OCI-LY1 (cell line): ENCODE data around the gene RASSF8.

Source experiments
- H2AFZ ChIP-seq: fragments of 200-600 bp; sonication (generic), shearing (Covaris generic); 2 replicates; pipeline ENCODE4 v1.6.0; 2014; ENCODE audit warnings: antibody characterized with exemption, mild to moderate bottlenecking, low read length
- H3F3A ChIP-seq: fragments of 200-600 bp; sonication (generic), shearing (Covaris generic); 2 replicates; pipeline ENCODE4 v1.6.0; 2014; ENCODE audit warnings: mild to moderate bottlenecking, antibody characterized with exemption, low read length, moderate library complexity; ENCODE audit not compliant: insufficient read depth
- H3K27ac ChIP-seq: fragments of 200-600 bp; sonication (generic); 2 replicates; pipeline ENCODE4 v1.5.1; 2014; ENCODE audit warnings: low read length, mixed run types, mild to moderate bottlenecking, low read depth; ENCODE audit not compliant: poor library complexity, severe bottlenecking
- H3K27me3 ChIP-seq: fragments of 200-600 bp; sonication (generic); 2 replicates; pipeline ENCODE4 v1.6.0; 2014; ENCODE audit warnings: antibody characterized with exemption, mild to moderate bottlenecking, low read length, moderate library complexity; ENCODE audit not compliant: insufficient read depth
- H3K36me3 ChIP-seq: fragments of 200-600 bp; sonication (generic); 2 replicates; pipeline ENCODE4 v1.6.1; 2014; ENCODE audit warnings: mild to moderate bottlenecking, antibody characterized with exemption, low read length, moderate library complexity, mixed read lengths; ENCODE audit not compliant: insufficient read depth
- H3K4me1 ChIP-seq: fragments of 200-600 bp; sonication (generic); 2 replicates; pipeline ENCODE4 v1.5.1; 2014; ENCODE audit warnings: mild to moderate bottlenecking, low read length, moderate library complexity; ENCODE audit not compliant: insufficient read depth, severe bottlenecking
- H3K4me2 ChIP-seq: fragments of 200-600 bp; sonication (generic), shearing (Covaris generic); 2 replicates; pipeline ENCODE4 v1.6.1; 2014; ENCODE audit warnings: low read length
- H3K4me3 ChIP-seq: fragments of 200-600 bp; sonication (generic); 2 replicates; pipeline ENCODE4 v1.5.1; 2014; ENCODE audit warnings: low read length, low read depth, mild to moderate bottlenecking, mixed read lengths; ENCODE audit not compliant: poor library complexity, severe bottlenecking
- H3K79me2 ChIP-seq: fragments of 200-600 bp; shearing (Covaris generic); 2 replicates; pipeline ENCODE4 v1.6.1; 2016; ENCODE audit warnings: mixed run types, low read length, mixed read lengths; ENCODE audit not compliant: insufficient read depth
- H3K9ac ChIP-seq: fragments of 200-600 bp; sonication (generic), shearing (Covaris generic); 2 replicates; pipeline ENCODE4 v1.6.1; 2014; ENCODE audit warnings: mild to moderate bottlenecking, low read length, mixed read lengths
- H3K9me2 ChIP-seq: fragments of 200-600 bp; sonication (generic), shearing (Covaris generic); 2 replicates; pipeline ENCODE4 v1.6.1; 2014; ENCODE audit warnings: low read depth, mild to moderate bottlenecking, low read length, mixed read lengths
- H3K9me3 ChIP-seq: fragments of 200-600 bp; shearing (Covaris generic); 2 replicates; pipeline ENCODE4 v1.6.1; 2014; ENCODE audit warnings: low read length, mixed read lengths
- H4K20me1 ChIP-seq: fragments of 200-600 bp; sonication (generic), shearing (Covaris generic); 2 replicates; pipeline ENCODE4 v1.6.0; 2016; ENCODE audit warnings: mild to moderate bottlenecking, low read length; ENCODE audit not compliant: insufficient read depth
- CTCF ChIP-seq: fragments of 200-600 bp; sonication (generic), shearing (Covaris generic); IDR thresholded peaks from 2 replicates; pipeline ENCODE4 v1.5.1; 2017; ENCODE audit warnings: mild to moderate bottlenecking, antibody characterized with exemption, low read length, moderate library complexity, mixed read lengths
- EZH2 ChIP-seq: fragments of 200-600 bp; sonication (generic), shearing (Covaris generic); IDR thresholded peaks from 2 replicates; pipeline ENCODE4 v1.8.0; 2017; ENCODE audit warnings: borderline replicate concordance, mixed run types, mild to moderate bottlenecking, antibody characterized with exemption, low read length, moderate library complexity, mixed read lengths

The RASSF8 gene

GRCh38 chr12:25962932-25963525, 4.5 kb downstream of the RASSF8 start:
- Histone ChIP-seq H3K4me3 (no peak overlapping the region), H3K4me2 (no peak overlapping the region), H3K36me3 (no peaks in the 10 kb centered on the region), H3F3A (no peaks in the 10 kb centered on the region), H4K20me1 (no peaks in the 10 kb centered on the region), H3K9ac (no peak overlapping the region), H3K4me1 (no peaks in the 10 kb centered on the region), H3K27me3 (peaks cover 3% of the 10 kb centered on the region), H3K27ac (no peak overlapping the region), H3K79me2 (no peaks in the 10 kb centered on the region), H2AFZ (no peak overlapping the region), H3K9me2 (no peaks in the 10 kb centered on the region), H3K9me3 (no peaks in the 10 kb centered on the region)
- TF ChIP-seq CTCF, result no peak
- TF ChIP-seq EZH2, result no peak

GRCh38 chr12:25965682-25966081, 7.2 kb downstream of the RASSF8 start:
- Histone ChIP-seq H3K27me3 (peaks cover 3% of the 10 kb centered on the region), H3K9me2 (no peaks in the 10 kb centered on the region), H4K20me1 (no peaks in the 10 kb centered on the region), H3F3A (no peaks in the 10 kb centered on the region), H3K4me2 (no peak overlapping the region), H3K9ac (no peak overlapping the region), H3K4me3 (no peak overlapping the region), H2AFZ (no peak overlapping the region), H3K79me2 (no peaks in the 10 kb centered on the region), H3K36me3 (no peaks in the 10 kb centered on the region), H3K27ac (no peak overlapping the region), H3K4me1 (no peaks in the 10 kb centered on the region), H3K9me3 (no peaks in the 10 kb centered on the region)
- TF ChIP-seq EZH2 (no peak), CTCF (no peak)

GRCh38 chr12:25970082-25970481, 11.6 kb downstream of the RASSF8 start:
- no peaks in the 10 kb centered on the region for H4K20me1 ChIP-seq
- H3K27ac ChIP-seq, result no peak overlapping the region
- H2AFZ ChIP-seq, result no peak overlapping the region
- H3K9me3 ChIP-seq, result no peaks in the 10 kb centered on the region
- no peaks in the 10 kb centered on the region for H3K9me2 ChIP-seq
- H3K79me2 ChIP-seq, result no peaks in the 10 kb centered on the region
- H3K27me3 ChIP-seq, result peaks cover 3% of the 10 kb centered on the region
- no peak overlapping the region for H3K4me3 ChIP-seq
- no peak overlapping the region for H3K9ac ChIP-seq
- H3K4me1 ChIP-seq, result no peaks in the 10 kb centered on the region
- TF ChIP-seq CTCF (no peak), EZH2 (no peak)
- no peak overlapping the region for H3K4me2 ChIP-seq
- H3K36me3 ChIP-seq, result no peaks in the 10 kb centered on the region
- H3F3A ChIP-seq, result no peaks in the 10 kb centered on the region
